ENCODE results near the gene S100A12. TPM values are rescaled to one million over a fixed set of nuclear protein-coding genes. Genes with fewer than 3 reads are reported as not detected.

S100A12 gene
- total RNA-seq, 2 donors from 2014 or later: 0.85 TPM; not detected in 1

- intact Hi-C loops (cut with DNase I, micrococcal nuclease): no loop called here
These were observed 31.4 kb downstream of the S100A12 start for GRCh38 chr1:153343811-153344717.

GRCh38 chr1:153343040-153343681, 32.3 kb downstream of the S100A12 start:
- ATAC-seq (no peak), DNase-seq (no peak)
- intact Hi-C loops (cut with DNase I, micrococcal nuclease): no loop called here

More at GRCh38 chr1:153343811-153344717, 31.4 kb downstream of the S100A12 start:
- no peak for DNase-seq
- no peak for ATAC-seq

GRCh38 chr1:153342178-153342577, 33.2 kb downstream of the S100A12 start:
- intact Hi-C loops (cut with DNase I, micrococcal nuclease): no loop called here
- ATAC-seq: no peak
- DNase-seq: no peak

- intact Hi-C loops (cut with DNase I, micrococcal nuclease): no loop called here
- DNase-seq: no peak
- no peak for ATAC-seq
These were observed 33.9 kb downstream of the S100A12 start for GRCh38 chr1:153341431-153341934.

- DNase-seq (no peak), ATAC-seq (no peak)
- intact Hi-C loops (cut with DNase I, micrococcal nuclease): no loop called here
These were observed 35.1 kb downstream of the S100A12 start for GRCh38 chr1:153340356-153340755.

- intact Hi-C loops (cut with DNase I, micrococcal nuclease): no loop called here
- DNase-seq (no peak), ATAC-seq (no peak)
These were observed 35.6 kb downstream of the S100A12 start for GRCh38 chr1:153339802-153340201.

- ATAC-seq (no peak), DNase-seq (no peak)
- intact Hi-C loops (cut with DNase I, micrococcal nuclease): no loop called here
These were observed 37.2 kb downstream of the S100A12 start for GRCh38 chr1:153337980-153338853.

GRCh38 chr1:153336650-153337049, 38.8 kb downstream of the S100A12 start:
- ATAC-seq (no peak), DNase-seq (no peak)
- intact Hi-C loops (cut with DNase I, micrococcal nuclease): no loop called here

- intact Hi-C loops (cut with DNase I, micrococcal nuclease): no loop called here
- ATAC-seq (no peak), DNase-seq (no peak)
These were observed 41.5 kb downstream of the S100A12 start for GRCh38 chr1:153333902-153334301.

- intact Hi-C loops (cut with DNase I, micrococcal nuclease): no loop called here
- ATAC-seq (no peak), DNase-seq (no peak)
These were observed 50.5 kb downstream of the S100A12 start for GRCh38 chr1:153324912-153325311.

Other genes starting within 250 kb of the S100A12 start
- gene SPRR2G, start 224.7 kb downstream of the S100A12 start, total RNA-seq: not detected
- not detected for gene LELP1, start 172.2 kb downstream of the S100A12 start, total RNA-seq
- not detected for gene PRR9, start 158.0 kb downstream of the S100A12 start, total RNA-seq
- gene LORICRIN, start 115.9 kb downstream of the S100A12 start, total RNA-seq: not detected
- not detected for gene PGLYRP3, start 62.7 kb downstream of the S100A12 start, total RNA-seq
- gene PGLYRP4, start 26.8 kb downstream of the S100A12 start, total RNA-seq: not detected
- 10 to 100 TPM in 1 of 2 donors, 1 to 10 TPM in 1; 9.2 to 21.0 TPM for gene S100A9, start 17.8 kb downstream of the S100A12 start, total RNA-seq
- 1 to 10 TPM; 1.2 to 6.7 TPM for gene S100A8, start 15.5 kb upstream of the S100A12 start, total RNA-seq
- gene S100A7A, start 40.9 kb upstream of the S100A12 start, total RNA-seq: not detected
- gene S100A7, start 85.0 kb upstream of the S100A12 start, total RNA-seq: not detected
- gene S100A6, start 160.4 kb upstream of the S100A12 start, total RNA-seq: 1,000 to 10,000 TPM; 2,086 to 2,115 TPM
- not detected for gene S100A5, start 165.3 kb upstream of the S100A12 start, total RNA-seq
- gene S100A4, start 170.2 kb upstream of the S100A12 start, total RNA-seq: 10 to 100 TPM; 36.1 to 79.4 TPM
- gene S100A3, start 173.6 kb upstream of the S100A12 start, total RNA-seq: not detected
- gene S100A2, start 190.2 kb upstream of the S100A12 start, total RNA-seq: 1 to 10 TPM in 1 of 2 donors, not detected in 1; 1.1 TPM
- gene S100A16, start 237.5 kb upstream of the S100A12 start, total RNA-seq: 100 to 1,000 TPM; 191 to 231 TPM
- gene S100A14, start 240.7 kb upstream of the S100A12 start, total RNA-seq: 100 to 1,000 TPM; 443 to 453 TPM

Measured in left colon (tissue), 2 donors.